T-helper 9 cell (primary cell): Measurements from ENCODE around the gene GPR61.

Source experiments
- DNase-seq: peaks from one replicate; pipeline ENCODE4 v3.0.0-alpha.2; 2020

GPR61 gene

DNA sequence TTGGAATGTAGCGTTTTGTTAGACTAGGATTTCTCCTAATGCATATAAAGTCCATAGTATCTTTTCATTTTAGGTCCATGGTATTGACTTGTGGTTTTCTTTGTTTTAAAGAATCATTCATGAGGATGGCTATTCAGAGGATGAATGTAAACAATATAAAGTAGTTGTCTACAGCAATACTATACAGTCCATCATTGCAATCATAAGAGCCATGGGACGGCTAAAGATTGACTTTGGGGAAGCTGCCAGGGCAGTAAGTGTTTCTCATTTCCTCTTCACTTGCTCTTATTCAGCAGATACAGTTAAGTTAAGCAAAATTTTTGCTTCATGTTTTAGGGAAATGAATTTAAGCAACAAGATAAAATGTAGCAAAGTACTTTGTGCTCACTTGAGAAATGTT is 34.1 kb downstream of the GPR61 start:
- DNase-seq, result no peak

DNA sequence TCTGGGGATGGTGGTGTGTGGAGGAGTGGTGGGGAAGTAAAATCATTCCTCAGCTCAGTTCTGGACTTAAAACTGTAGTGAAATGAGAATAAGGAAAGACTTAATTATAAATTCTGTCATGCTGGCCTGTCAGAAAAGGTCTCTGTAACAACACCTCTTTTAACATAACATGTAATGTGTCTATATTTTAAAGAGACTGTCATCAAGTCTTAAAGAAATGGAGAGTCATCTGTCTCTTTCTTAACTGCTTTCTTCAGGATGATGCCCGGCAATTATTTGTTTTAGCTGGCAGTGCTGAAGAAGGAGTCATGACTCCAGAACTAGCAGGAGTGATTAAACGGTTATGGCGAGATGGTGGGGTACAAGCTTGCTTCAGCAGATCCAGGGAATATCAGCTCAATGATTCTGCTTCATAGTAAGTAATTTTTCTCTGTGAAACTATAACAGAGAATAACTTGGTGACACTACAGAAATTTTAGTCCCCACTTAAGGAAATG is 39.3 kb downstream of the GPR61 start:
- no peak for DNase-seq

- DNase-seq, result no peak
Measured at GRCh38 chr1:109579491-109579890, 39.8 kb downstream of the GPR61 start.

- DNase-seq, result no peak
Measured at GRCh38 chr1:109582021-109582420, 42.3 kb downstream of the GPR61 start.

- no peak for DNase-seq
Measured at GRCh38 chr1:109584766-109585165, 45.1 kb downstream of the GPR61 start.

- no peak for DNase-seq
Measured at GRCh38 chr1:109586055-109586454, 46.4 kb downstream of the GPR61 start.

DNA sequence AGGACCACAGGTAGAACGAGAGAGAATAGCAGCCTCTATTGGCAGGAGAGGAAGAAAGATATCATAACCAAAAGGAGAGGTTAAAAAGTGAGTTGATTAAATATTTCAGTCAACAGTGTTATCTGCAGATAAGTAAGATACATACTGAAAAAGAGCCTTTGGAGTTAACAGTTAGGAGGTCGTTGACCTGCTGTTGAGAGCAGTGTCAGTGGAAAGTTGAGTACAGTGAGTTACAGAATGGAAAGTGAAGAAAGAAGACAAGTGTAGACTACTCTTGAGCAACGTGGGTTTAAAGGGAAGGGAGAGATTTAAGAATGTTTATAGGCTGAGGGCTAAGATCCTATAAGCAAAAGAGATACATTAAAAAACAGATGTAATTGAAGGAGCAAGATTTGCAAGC is 49.5 kb downstream of the GPR61 start:
- no peak for DNase-seq

- no peak for DNase-seq
Measured at GRCh38 chr1:109589679-109590078, 50.0 kb downstream of the GPR61 start.

DNA sequence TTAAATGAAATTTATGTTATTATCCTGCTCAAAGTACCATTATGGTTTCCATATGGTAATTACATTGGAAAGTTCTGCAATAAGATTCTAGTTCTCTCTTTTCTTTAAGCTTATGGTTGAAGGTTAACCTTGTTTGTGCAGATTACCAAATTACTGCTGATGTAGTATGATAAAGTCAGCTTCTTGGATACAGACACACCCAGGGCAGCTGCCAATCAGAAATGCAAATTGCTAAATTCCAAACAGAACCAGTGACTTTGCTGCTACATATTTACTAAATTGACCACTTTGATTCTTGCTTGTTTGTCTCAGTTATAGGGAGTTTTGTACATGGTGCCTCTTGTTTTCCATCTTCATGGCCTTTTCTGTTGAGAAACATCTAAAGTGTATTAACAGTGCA is 53.2 kb downstream of the GPR61 start:
- no peak for DNase-seq

- DNase-seq, result no peak
Measured at GRCh38 chr1:109595531-109595930, 55.9 kb downstream of the GPR61 start.
